GM21576 (cell line): ENCODE results near the gene MCCD1.
A peak's percentile ranks its signal among the peaks of the same experiment; 100 is the strongest.

Experiments
- ATAC-seq: cut with Tn5 transposase; IDR thresholded peaks from one replicate; pipeline ENCODE4 v1.9.1; 2021; ENCODE audit warnings: mild to moderate bottlenecking, moderate library complexity; ENCODE audit not compliant: unreplicated experiment

MCCD1 gene

DNA sequence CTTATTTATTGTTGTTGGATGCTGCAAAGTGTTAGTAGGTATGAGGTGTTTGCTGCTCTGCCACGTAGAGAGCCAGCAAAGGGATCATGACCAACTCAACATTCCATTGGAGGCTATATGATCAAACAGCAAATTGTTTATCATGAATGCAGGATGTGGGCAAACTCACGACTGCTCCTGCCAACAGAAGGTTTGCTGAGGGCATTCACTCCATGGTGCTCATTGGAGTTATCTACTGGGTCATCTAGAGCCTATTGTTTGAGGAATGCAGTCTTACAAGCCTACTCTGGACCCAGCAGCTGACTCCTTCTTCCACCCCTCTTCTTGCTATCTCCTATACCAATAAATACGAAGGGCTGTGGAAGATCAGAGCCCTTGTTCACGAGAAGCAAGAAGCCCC, 18.8 kb upstream of the MCCD1 start:
- no peak for ATAC-seq

DNA sequence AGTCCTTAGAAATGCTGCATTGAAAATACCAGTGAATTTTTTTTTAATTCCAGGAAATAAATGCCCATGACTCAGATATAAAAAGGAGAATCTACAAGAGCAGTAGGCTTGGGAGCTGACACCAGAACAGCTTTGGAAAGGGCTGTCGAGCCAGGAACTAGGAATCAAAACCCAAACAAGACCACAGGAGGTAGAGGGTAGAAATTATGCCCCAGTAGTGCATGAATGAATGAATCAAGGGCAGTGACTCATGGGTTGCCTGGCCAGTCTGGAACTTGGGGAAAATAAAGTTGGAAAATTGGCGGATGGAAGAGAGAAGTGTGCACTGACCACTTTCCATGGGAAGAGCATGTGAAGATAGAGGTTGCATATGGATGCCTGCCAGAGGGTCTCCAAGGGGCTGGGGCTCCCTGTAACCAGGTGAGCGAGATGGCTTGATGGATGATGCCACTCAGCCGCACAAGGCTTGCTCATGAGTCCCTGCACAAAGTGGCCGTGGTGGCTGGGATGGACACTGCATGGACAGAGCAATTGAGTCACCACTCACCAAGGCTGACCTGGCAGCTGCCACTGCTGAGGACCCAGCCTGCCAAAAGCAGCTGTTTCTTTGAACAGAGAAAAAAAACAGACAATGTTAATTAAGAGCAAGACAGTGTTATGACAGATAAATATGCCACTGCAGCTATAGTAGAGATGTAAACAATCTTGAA, 15.2 kb upstream of the MCCD1 start:
- ATAC-seq: no peak

DNA sequence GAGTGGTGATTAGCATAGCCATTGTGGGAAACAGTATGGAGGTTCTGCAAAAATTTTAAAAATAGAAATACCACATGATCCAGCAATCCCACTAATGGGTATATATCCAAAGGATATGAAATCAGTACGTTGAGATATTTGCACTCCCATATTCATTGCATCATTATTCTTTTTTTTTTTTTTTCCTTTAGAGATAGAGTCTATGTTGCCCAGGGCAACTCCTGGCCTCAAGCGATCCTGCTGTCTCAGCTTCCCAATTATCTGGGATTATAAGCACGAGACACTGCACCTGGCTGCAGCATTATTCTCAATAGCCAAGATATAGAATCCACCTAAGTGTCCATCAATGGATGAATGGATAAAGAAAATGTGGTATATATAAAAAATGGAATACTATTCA, 6.9 kb upstream of the MCCD1 start:
- no peak for ATAC-seq

DNA sequence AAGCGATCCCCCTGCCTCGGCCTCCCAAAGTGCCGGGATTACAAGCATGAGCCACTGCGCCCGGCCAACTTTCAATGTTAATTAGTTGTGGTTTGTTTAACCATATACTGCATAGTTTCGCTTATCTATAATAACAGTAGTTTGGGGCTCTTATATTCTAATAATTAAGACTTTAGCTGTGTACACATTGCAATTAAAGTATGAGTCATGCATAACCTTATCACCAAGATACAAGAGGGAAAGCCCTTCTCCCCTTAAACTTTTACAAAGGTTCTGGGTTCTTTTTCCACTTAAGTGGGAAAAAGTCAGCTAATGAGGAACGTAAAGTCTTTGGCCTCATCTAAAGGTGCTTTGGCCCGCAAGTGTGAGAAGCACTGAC, 3.2 kb upstream of the MCCD1 start:
- ATAC-seq: no peak

DNA sequence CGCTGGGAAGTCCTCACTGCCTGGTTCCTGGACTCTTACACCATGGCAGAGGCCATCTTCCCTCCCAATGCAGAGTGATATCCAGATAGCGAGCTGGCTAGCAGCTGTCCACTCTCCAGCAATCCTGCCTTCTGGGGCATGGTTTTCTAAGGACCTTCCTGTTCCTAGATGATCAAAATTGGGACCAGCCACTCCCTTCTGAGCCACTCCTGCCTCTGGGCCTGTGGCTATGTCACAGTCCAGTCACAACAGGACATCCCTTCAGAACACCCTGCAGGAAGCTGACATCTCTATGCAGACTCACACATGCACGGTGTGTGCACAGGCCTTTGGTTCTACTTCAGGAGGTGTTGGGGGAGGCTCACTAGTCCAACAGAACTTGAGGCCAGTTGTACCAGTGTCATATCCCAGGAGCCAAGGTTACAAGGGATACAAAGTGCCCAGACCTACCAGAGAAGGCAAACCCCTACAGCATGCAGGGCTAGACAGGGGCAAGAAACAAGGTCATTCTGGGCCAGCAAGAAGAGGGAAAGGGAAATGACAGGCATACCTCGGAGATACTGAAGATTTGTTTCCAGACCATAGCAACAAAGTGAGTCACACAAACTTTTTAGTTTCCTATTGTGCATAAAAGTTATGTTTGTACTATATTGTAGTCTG, 2.7 kb upstream of the MCCD1 start:
- ATAC-seq: no peak

DNA sequence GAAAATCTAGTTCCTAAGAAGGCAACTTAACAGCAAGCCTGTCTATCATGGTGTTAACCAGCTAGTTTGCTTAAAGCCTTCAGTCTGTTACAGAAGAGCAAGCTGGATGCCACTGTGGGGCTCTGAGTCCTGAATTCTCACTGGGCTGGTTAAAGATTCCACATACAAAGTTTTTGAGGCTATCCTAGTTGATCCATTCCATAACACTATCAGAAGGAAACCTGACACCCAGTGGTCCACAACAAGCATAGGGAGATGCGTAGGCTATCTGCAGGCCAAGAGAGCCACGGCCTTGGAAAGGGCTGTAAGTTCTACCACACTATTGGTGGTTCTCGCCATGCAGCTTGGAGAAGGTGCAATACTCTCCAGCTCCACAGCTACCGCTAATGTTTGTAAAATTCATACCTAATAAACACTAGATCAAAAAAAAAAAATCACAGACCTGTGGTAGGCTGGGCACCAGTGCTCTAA, 420 bp upstream of the MCCD1 start:
- no peak for ATAC-seq

DNA sequence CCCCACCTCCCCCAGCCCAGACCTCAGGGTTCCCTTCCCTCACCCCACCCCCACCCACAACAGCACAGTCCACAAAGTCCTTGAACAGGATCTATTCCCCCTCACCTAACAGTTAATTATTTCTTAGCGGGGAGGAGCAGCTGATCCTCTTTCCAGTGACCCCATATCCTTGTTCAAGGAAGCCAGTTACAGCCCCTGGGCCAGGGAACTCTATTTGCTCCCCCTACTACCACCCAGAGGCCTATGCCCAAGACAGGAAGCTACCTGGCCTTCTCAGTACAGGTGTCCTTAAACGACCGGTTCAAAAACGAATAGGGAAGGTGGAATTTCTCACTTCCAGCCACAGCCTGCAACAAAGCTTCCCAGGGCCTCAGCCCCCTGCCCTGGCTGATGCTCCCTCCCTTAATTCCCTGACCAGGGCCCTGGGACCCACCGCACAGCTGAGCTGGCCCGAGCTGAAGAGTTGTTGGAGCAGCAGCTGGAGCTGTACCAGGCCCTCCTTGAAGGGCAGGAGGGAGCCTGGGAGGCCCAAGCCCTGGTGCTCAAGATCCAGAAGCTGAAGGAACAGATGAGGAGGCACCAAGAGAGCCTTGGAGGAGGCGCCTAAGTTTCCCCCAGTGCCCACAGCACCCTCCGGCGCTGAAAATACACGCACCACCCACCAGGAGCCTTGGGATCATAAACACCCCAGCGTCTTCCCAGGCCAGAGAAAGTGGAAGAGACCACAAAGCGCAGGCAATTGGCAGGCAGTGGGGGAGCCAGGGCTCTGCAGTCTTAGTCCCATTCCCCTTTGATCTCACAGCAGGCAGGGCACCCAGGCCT, 778 bp downstream of the MCCD1 start:
- ATAC-seq: no peak

DNA sequence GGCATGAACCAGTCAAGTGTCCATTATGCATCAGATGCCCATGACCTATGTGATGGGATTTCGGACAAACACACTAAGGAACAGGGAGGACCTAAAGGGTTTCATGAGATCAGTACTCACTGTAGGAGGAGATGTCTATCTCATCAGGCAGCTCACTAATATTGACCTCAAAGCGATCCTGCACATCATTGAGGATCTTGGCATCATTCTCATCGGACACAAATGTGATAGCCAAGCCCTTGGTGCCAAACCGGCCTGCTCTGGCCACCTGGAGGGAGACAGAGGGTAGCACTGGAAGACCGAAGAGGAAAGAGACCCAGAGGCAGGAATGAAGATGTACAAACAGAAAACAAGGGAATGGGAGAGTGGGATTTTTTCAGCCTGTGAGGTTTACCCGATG, 1.9 kb downstream of the MCCD1 start:
- no peak for ATAC-seq

DNA sequence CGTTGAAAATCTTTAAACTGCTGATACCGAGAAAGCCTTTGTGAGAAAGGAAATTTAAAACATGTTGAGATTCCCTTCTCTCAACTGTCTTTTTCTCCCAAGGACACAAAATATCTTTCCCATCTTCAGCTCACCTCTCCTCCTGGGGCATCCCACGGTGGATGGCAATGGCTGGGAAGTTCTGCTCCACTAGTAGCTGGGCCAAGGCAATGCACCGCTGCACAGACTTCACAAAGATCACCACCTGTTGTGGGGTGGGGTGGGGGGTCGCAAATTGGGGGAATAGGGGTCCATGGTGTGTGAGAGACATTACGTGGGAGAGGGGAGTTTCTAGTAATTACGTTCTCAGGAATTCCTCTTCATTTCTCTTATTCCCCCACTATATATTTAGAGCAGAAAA, 2.4 kb downstream of the MCCD1 start:
- no peak for ATAC-seq

DNA sequence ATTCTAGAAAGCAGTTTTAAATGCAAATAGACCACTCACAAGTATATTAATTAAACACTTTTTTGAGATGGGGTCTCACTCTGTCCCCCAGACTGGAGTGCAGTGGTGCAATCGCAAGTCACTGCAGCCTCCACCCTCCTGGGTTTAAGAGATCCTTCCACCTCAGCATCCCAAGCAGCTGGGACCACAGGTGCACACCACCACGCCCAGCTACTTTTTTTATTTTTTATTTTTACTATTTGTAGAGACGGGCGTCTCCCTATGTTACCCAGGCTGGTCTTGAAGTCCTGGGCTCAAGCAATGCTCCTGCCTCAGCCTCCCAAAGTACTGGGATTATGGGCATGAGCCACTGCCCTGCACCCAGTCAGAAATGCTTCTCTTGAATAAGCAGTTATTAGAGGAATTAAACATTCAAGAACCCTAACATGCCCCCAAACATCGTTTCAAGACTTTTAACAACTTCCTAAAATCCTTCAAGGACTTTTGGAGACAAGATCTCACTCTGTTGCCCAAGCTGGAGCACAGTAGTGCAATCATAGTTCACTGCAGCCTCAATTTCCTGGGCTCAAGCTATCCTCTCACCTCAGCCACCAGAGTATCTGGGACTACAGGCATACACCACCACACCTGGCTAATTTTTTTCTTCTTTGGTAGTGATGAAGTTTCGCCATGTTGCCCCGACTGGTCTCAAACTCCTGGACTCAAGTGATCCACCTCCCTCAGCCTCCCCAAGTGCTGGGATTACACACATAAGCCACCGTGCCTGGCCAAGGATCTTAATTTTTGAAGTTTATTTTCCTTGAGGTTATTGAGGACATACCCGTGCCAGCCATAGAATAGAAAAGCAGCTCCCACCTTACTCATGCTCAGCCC, 3.2 kb downstream of the MCCD1 start:
- no peak for ATAC-seq

DNA sequence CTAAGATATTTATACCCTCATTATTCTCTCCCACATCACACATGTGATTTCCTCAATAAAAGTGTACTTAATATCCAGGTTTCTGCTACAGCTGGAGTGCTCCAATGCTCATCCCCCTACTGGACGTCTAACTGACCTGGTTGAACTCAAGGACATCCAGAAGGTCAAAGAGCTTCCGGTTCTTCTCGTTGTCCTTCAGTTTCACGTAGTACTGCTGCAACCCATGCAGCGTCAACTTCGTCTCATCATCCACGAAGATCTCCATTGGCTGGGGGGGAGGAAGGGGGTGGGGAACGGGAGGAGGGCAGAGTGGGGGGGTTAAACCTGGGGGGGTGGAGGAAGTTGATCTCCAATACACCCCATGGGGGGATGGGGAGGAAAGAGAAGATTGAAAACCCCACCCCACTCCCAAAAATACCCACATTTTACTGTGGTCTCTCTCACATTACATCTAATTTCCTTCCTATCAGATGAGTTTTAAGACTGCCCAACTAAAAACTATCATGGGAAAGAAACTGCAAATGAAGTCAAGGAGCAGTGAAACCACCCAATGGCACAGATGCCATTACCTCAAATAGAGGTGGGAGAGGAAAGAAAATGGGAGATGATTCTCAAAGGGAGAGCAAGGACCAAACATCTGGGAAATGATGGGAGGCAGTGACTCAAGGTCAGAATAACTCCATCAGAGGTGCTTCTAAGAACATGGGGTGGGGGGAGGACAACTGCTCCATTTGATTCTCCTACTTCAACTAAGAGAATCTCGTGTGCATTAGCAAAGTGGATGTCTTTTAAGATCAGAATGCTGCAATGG, 4.1 kb downstream of the MCCD1 start:
- no peak for ATAC-seq

DNA sequence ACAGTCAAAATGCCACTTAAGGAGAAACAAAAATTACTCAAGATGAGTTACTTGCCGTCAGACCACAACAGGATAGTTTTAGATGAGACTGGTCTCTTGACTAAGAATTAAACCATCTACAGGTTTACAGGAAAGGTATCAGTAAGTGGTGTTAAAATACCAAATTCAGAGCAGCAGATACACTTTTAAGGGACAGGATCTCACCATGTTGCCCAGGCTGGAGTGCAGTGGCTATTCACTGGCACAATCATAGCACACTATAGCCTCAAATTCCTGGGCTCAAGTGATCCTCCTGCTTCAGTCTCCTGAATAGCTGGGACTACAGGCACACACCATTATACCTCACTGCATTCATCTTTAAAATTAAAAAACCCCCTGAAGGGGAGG, 4.7 kb downstream of the MCCD1 start:
- ATAC-seq: no peak

DNA sequence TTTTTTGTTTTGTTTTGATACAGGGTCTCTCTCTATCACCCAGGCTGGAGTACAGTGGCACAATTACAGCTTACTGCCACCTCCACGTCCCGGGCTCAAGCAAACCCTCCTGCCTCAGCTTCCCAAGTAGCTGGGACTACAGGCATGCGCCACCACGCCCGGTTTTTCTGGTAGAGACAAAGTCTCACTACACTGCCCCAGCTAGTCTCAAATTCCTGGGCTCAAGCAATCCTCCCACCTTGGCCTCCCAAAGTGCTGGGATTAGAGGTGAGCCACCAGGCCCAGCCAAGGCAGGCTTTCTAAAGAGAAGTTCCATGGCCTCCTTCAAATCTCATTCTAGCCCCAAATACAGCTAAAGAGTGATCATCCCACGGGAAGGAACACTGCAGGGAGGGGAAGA, 5.2 kb downstream of the MCCD1 start:
- ATAC-seq: no peak

DNA sequence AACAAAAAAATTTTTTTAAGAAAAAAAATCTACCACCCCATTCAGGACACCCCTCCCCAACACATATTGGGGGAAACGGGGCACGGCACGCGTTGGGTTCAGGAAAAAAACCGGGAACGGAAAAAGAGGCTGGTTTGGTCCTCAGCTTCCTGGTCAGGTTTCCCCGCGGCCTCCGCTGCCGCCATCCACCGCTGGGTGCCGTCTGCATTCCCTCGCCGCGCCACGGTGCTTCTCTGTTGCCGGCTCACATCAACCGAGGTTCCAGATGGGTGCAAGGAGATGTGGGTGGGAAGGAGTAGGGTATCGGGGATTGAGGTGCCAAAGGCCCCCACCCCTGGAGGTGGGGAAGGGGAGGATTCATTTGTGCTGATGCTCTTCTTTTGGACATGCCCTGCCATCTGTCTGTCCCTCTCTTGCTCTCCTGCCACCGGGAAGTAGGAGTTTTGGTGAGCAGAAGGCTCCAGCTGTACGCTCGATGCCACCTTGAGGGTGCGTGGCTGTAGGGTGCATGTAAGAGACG, 5.8 kb downstream of the MCCD1 start:
- no peak for ATAC-seq

DNA sequence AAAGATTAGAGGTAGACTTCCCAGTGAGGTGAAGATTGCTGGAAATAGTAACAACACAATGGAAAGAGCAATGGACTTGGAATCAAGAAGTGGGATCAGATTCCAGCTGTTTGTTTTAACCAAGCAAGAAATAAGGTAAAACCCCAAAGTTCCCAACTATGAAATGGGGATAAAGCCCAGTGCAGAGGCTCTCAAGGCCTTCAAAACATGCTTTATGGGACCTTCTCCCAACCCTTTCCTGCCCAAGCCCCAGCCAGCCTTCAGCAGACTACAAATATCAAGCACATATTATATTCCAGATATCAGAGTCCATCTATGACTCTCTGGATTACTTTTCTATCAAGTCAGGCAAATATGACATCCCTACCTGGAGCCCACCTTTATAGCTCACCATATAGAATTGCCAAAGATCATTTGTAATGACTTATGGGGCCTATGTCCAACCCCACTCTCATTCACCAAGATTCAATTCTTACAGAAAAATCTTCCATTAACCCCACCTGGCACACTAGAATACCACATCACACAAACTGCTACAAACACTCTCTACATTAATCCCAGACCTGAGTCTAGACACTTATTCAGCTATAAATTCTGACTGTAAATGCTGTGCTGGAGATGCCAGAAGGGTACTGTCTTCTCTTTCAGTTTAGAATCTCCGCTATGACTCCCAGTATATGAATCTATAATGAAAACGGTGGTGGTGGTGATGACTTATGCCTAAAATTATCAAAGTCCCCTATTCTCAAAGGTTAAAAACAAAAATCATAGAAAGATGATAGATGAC, 7.0 kb downstream of the MCCD1 start:
- no peak for ATAC-seq

DNA sequence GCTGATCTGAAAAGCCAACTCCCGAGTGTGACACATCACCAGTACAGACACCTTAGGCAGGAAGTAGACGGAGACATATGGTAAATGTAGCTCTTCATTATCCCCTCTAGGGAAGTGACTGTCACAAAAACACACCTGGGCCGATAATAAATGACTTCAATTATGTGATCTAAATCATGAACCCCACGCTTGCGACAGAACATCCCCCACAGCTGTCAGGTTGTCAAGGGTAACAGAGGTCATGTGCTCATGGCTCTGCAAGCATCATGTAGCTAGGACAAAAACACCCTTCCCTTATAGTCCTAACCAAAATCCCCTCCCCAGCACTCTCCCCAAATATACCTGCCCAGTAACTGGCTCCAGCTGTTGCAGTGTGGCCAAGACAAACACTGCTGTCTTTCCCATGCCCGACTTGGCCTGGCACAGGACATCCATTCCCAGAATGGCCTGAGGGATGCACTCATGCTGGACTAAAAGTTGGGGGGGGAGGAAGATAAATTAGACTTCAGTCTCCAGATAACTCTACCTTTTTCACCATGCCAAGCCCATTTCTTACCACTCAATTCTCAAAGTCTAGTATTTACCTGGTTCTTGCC, 10.1 kb downstream of the MCCD1 start:
- ATAC-seq: no peak

DNA sequence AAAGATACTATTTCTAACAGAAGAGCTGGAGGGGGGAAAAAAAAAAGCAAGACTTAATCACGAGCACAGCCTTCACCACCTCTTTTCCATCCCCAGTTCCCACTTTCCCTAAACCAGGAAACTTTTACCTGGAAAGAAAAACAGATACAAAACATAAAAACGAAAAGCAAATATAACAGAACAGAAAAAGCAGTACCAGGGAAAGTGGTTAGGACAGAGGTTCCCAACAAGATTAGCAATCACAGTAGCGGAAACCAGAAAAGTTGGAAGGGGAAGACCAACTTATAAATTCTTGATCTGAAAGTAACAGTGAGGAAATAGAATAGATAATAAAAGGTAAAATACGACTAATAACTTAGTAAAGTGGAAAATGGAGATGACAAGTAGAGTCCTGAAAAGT, 11.9 kb downstream of the MCCD1 start:
- no peak for ATAC-seq

DNA sequence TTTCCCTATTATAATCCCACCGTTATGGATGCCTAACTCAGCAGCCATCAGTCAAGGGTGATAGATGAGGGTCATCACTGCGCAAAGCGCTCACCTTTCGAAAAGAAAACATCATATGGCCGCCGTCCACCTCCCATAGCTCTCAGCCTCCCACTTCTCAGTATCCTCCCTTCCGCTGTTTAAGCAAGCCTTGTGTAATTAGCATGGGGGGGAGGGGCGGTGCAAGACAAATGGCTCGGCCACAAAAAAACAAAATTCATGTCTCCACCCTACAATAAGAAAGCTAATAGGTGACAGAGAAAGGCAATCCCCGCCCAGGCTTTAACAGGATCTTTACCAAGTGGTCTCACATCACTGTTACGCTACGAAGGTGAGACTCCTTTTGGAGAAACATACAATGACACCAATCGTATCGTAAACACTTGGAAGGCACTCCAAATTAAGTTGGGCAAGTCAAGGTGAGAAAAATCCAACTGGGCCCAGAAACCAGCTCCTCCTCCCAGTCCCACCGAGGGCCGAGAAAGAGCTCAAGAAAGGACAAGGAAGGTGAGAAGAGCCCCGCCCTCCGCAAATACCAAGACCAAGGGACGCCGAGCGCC, 12.4 kb downstream of the MCCD1 start:
- peak; percentile 5 for ATAC-seq
